Suprapubic skin (tissue), 3 donors: ENCODE results near the gene ZBTB49.

Experiments
- POLR2A ChIP-seq, 2 donors: fragments of 450-650 bp; IDR thresholded peaks; one replicate each; pipeline ENCODE4 v1.6.1; 2017; ENCODE audit warnings: antibody characterized with exemption in 2 of 2, mild to moderate bottlenecking in 2 of 2, moderate library complexity in 2 of 2
- TF ChIP-seq, protein P1 (sequence below), 2 donors: fragments of 200-600 bp in 1 of 2; fragments of 450-650 bp in 1 of 2; sonication (generic) in 1 of 2; IDR thresholded peaks; one replicate each; pipeline ENCODE4 v1.5.1; 2016 to 2019; ENCODE audit warnings: antibody characterized with exemption in 2 of 2, mild to moderate bottlenecking in 1 of 2, moderate library complexity in 1 of 2

DNA sequence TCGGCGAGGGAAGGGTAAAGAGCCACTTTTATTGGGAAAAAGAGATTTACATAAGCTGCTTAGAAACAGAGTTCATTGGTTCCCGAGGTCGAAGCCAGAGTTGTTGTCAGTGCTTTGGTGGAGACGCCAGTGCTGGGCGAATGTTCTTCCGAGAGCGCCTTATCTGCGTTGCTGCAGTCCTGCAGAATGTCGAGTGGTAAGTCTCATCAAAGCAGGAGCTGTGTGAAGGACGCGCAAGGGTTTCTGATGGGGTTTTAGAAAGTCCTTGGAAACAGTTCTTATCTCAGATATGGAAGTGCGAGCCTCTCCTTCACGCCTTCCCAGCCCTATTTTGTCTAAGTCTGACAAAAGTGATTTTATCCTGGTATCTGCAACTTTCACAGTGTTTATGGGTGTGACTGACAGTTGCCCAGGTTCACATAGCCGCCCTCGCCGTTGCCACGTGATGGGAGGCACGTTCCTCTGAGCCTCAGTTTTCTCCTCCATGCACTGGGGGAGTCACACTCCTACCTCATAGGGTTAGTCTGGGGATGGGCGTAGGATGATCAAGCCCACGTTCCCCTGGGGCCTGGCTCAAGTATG, 49.5 kb downstream of the ZBTB49 start:
- TF ChIP-seq, protein P1, sequence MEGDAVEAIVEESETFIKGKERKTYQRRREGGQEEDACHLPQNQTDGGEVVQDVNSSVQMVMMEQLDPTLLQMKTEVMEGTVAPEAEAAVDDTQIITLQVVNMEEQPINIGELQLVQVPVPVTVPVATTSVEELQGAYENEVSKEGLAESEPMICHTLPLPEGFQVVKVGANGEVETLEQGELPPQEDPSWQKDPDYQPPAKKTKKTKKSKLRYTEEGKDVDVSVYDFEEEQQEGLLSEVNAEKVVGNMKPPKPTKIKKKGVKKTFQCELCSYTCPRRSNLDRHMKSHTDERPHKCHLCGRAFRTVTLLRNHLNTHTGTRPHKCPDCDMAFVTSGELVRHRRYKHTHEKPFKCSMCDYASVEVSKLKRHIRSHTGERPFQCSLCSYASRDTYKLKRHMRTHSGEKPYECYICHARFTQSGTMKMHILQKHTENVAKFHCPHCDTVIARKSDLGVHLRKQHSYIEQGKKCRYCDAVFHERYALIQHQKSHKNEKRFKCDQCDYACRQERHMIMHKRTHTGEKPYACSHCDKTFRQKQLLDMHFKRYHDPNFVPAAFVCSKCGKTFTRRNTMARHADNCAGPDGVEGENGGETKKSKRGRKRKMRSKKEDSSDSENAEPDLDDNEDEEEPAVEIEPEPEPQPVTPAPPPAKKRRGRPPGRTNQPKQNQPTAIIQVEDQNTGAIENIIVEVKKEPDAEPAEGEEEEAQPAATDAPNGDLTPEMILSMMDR (IDR thresholded peaks at IDR 0.05), result no peak
- no peak for TF ChIP-seq POLR2A (IDR thresholded peaks at IDR 0.05)
